Measurements from ENCODE around the gene TOR2A. TPM values are rescaled to one million over a fixed set of nuclear protein-coding genes. Genes with fewer than 3 reads are reported as not detected.

TOR2A gene
- total RNA-seq, 1 donor from 2014 or later = 27.5 TPM

DNA sequence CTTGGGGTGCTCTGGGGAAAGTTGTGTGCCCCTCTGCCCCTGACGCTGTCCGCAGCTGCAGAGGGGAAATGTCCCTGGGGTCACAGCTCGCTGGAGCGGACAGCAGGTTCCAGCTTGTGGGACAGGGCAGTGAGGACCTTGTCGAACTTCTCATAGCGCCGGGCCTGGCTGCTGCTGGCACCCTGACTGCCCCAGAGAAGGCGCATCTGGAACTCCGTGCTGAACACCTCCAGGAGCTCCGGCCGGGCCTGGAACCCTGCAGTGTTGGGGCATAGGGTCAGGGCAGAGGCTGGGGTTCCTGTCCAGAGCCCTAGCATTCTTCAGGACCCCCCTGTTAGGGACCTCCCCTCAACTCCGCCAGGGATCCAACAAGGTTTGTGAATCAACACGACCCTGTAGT, 3.6 kb upstream of the TOR2A start:
- TF ChIP-seq, protein P1, sequence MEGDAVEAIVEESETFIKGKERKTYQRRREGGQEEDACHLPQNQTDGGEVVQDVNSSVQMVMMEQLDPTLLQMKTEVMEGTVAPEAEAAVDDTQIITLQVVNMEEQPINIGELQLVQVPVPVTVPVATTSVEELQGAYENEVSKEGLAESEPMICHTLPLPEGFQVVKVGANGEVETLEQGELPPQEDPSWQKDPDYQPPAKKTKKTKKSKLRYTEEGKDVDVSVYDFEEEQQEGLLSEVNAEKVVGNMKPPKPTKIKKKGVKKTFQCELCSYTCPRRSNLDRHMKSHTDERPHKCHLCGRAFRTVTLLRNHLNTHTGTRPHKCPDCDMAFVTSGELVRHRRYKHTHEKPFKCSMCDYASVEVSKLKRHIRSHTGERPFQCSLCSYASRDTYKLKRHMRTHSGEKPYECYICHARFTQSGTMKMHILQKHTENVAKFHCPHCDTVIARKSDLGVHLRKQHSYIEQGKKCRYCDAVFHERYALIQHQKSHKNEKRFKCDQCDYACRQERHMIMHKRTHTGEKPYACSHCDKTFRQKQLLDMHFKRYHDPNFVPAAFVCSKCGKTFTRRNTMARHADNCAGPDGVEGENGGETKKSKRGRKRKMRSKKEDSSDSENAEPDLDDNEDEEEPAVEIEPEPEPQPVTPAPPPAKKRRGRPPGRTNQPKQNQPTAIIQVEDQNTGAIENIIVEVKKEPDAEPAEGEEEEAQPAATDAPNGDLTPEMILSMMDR (IDR thresholded peaks at IDR 0.05; ENCODE audit: partially characterized antibody, unreplicated experiment) = no peak
- Mint-ChIP-seq H3K4me3 (ENCODE audit: unreplicated experiment) (no peak overlapping the region), H3K27me3 (ENCODE audit: unreplicated experiment) (peaks cover 8% of the 10 kb centered on the region), H3K27ac (ENCODE audit: unreplicated experiment) (no peak overlapping the region), H3K4me1 (ENCODE audit: low read depth, unreplicated experiment) (peaks cover 15% of the 10 kb centered on the region), H3K36me3 (ENCODE audit: unreplicated experiment) (peaks cover 5% of the 10 kb centered on the region), H3K9me3 (ENCODE audit: unreplicated experiment) (peaks cover 3% of the 10 kb centered on the region)
- no peak for DNase-seq

- peak overlapping the region; percentile 90 for H3K4me3 Mint-ChIP-seq (ENCODE audit: unreplicated experiment)
- peaks cover 6% of the 10 kb centered on the region for H3K27me3 Mint-ChIP-seq (ENCODE audit: unreplicated experiment)
- no peak for DNase-seq
- peaks cover 4% of the 10 kb centered on the region for H3K4me1 Mint-ChIP-seq (ENCODE audit: low read depth, unreplicated experiment)
- TF ChIP-seq, protein P1 (IDR thresholded peaks at IDR 0.05; ENCODE audit: partially characterized antibody, unreplicated experiment) = no peak
- H3K36me3 Mint-ChIP-seq (ENCODE audit: unreplicated experiment) = peaks cover 5% of the 10 kb centered on the region
- H3K27ac Mint-ChIP-seq (ENCODE audit: unreplicated experiment) = peak overlapping the region; percentile 68
- peaks cover under 1% of the 10 kb centered on the region for H3K9me3 Mint-ChIP-seq (ENCODE audit: unreplicated experiment)
Observed at GRCh38 chr9:127735530-127736185, 564 bp upstream of the TOR2A start.

GRCh38 chr9:127734247-127734746, 797 bp downstream of the TOR2A start:
- TF ChIP-seq, protein P1 (IDR thresholded peaks at IDR 0.05; ENCODE audit: partially characterized antibody, unreplicated experiment) = no peak
- Mint-ChIP-seq H3K9me3 (ENCODE audit: unreplicated experiment) (peaks cover 2% of the 10 kb centered on the region), H3K27me3 (ENCODE audit: unreplicated experiment) (peaks cover 6% of the 10 kb centered on the region), H3K36me3 (ENCODE audit: unreplicated experiment) (peaks cover 5% of the 10 kb centered on the region), H3K27ac (ENCODE audit: unreplicated experiment) (peak overlapping the region; percentile 43), H3K4me3 (ENCODE audit: unreplicated experiment) (peak overlapping the region; percentile 67), H3K4me1 (ENCODE audit: low read depth, unreplicated experiment) (peaks cover 4% of the 10 kb centered on the region)
- no peak for DNase-seq

GRCh38 chr9:127733614-127734013, 1.5 kb downstream of the TOR2A start:
- peaks cover 6% of the 10 kb centered on the region for H3K27me3 Mint-ChIP-seq (ENCODE audit: unreplicated experiment)
- TF ChIP-seq, protein P1 (IDR thresholded peaks at IDR 0.05; ENCODE audit: partially characterized antibody, unreplicated experiment) = no peak
- peak overlapping the region; percentile 50 for H3K27ac Mint-ChIP-seq (ENCODE audit: unreplicated experiment)

DNA sequence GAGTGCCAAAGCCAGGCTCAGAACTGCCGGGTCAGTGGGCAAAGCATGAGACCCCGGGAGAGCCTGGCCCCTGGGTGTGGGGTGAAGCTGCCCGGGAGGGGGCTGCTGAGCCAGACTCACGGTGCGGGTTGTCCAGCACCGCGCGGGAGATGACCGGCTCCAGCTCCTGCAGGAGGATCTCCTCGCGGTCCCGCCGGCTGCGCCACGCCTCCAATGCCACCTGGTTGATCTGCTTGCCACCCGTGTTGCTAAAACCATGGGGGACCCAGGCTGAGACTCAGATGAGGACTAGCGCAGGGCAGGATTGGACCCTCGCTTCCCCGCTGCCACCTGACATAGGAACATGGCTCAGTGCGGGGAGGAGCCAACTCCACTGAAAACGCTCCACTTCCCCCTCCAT, 2.6 kb downstream of the TOR2A start:
- TF ChIP-seq, protein P1 (IDR thresholded peaks at IDR 0.05; ENCODE audit: partially characterized antibody, unreplicated experiment) = no peak
- H3K36me3 Mint-ChIP-seq (ENCODE audit: unreplicated experiment) = no peaks in the 10 kb centered on the region
- H3K9me3 Mint-ChIP-seq (ENCODE audit: unreplicated experiment) = peaks cover 4% of the 10 kb centered on the region
- DNase-seq = no peak
- peaks cover 2% of the 10 kb centered on the region for H3K4me1 Mint-ChIP-seq (ENCODE audit: low read depth, unreplicated experiment)
- no peak overlapping the region for H3K27ac Mint-ChIP-seq (ENCODE audit: unreplicated experiment)
- H3K4me3 Mint-ChIP-seq (ENCODE audit: unreplicated experiment) = peak overlapping the region; percentile 32
- H3K27me3 Mint-ChIP-seq (ENCODE audit: unreplicated experiment) = peaks cover 4% of the 10 kb centered on the region

More at GRCh38 chr9:127733614-127734013, 1.5 kb downstream of the TOR2A start:
- peaks cover 5% of the 10 kb centered on the region for H3K36me3 Mint-ChIP-seq (ENCODE audit: unreplicated experiment)
- DNase-seq = no peak
- peaks cover 4% of the 10 kb centered on the region for H3K9me3 Mint-ChIP-seq (ENCODE audit: unreplicated experiment)
- no peak overlapping the region for H3K4me3 Mint-ChIP-seq (ENCODE audit: unreplicated experiment)
- peaks cover 4% of the 10 kb centered on the region for H3K4me1 Mint-ChIP-seq (ENCODE audit: low read depth, unreplicated experiment)
